ENCODE data around the gene IMP4. TPM values are rescaled to one million over a fixed set of nuclear protein-coding genes. Genes with fewer than 3 reads are reported as not detected.

The IMP4 gene
- total RNA-seq, 1 experiment from 2014 or later, result 89.2 TPM

DNA sequence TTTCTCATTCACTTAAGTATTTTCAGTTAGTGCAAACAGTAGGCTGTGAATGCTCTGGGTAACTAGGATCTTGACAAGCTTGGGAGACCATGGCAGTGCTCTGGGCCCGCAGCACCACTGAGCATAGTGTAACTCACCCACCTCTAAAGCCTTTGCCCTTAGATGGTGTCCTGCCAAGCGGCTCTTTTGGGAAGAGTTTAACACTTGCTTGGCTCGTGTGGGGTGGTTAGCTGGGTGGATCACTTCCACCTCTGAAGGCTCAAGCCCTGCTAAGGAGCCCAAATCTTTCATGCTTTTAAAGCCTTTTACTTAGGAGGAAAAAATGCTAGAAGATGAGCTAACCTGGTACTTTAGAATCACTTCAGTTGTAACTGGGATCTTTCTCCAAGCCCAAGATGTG lies 47.1 kb downstream of the IMP4 start (continued):
- TF ChIP-seq, protein P1, sequence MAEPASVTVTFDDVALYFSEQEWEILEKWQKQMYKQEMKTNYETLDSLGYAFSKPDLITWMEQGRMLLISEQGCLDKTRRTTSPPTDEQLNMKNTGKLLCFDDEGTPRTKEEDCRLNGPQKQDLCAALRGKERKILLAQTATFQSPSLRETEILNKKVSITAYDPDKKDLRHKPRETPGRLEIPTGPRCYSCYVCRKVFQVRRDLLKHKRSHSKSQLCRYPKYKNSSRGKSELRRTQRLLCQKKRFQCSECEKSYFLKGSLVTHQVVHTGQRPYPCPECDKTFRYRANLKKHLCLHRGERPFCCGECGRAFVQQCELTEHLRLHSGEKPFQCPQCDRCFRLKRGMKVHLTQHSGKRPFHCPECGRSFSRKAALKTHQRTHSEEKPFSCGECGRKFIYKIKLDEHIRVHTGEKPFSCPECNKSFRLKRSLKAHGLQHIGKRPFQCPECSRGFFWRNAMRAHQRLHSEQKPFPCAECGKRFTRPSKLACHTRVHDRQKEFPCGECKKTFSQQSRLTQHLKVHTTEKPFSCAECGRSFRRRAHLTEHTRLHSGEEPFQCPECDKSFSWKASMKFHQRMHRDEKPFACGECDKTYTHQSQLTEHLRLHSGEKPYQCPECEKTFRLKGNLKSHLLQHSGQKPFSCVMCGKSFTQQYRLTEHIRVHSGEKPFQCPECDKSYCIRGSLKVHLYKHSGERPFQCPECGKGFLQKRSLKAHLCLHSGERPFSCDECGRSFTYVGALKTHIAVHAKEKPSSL (CRISPR knock-in tag; conservative IDR thresholded peaks at IDR 0.05), result no peak
- TF ChIP-seq ZMAT4 (CRISPR knock-in tag; IDR thresholded peaks at IDR 0.05), result no peak

DNA sequence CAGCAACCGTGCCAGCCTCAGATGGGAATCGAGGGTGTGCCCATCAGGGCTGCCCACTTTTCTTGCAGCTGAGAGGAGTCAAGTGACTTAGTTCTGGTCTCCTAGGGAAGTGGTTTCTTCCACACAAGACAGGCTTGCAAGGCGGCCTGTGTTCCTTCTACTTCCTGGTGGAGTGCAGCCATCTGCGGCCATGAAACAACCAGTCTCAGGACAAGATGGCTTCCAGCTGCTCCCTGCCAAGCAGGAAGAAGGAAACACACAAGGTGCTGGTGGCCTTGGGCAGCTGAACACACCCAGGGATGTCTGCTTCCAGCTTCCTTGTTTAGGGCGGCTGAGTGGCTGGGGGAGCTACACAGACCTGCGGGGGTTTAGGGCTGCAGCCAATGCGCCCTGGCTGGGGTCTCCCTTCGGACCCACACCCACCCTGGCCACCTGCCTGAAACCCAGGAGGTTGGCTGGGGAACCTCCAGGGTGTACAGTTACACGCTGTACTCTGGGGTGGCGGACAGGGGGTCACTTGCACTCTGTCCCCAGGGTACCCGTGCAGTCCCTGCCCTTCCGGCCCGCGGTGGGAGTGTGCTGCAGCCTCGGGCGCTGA lies 47.9 kb downstream of the IMP4 start:
- DNase-seq (ENCODE audit: low spot score), result no peak
- POLR2A ChIA-PET, result interaction anchor here (1.0 kb wide), 1 partner anchor 49 kb away, joined by 3 read pairs; a partner anchor contains a TSS
- Mint-ChIP-seq H3K4me3 (peak overlapping the region; percentile 79), H3K27me3 (ENCODE audit: low read depth) (peaks cover 21% of the 10 kb centered on the region), H3K27ac (no peak overlapping the region), H3K36me3 (no peaks in the 10 kb centered on the region), H3K9me3 (peaks cover 3% of the 10 kb centered on the region; the same call in 1 of the 2 replicates), H3K4me1 (peaks cover 29% of the 10 kb centered on the region)
- no peak for ATAC-seq
- TF ChIP-seq, protein P2, sequence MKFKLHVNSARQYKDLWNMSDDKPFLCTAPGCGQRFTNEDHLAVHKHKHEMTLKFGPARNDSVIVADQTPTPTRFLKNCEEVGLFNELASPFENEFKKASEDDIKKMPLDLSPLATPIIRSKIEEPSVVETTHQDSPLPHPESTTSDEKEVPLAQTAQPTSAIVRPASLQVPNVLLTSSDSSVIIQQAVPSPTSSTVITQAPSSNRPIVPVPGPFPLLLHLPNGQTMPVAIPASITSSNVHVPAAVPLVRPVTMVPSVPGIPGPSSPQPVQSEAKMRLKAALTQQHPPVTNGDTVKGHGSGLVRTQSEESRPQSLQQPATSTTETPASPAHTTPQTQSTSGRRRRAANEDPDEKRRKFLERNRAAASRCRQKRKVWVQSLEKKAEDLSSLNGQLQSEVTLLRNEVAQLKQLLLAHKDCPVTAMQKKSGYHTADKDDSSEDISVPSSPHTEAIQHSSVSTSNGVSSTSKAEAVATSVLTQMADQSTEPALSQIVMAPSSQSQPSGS (CRISPR knock-in tag; IDR thresholded peaks at IDR 0.05; ENCODE audit: borderline replicate concordance, low read depth), result no peak
- TF ChIP-seq IRF2 (CRISPR knock-in tag; IDR thresholded peaks at IDR 0.05; ENCODE audit: borderline replicate concordance, low read depth), result no peak
- no peak for TF ChIP-seq HMGXB4 (CRISPR knock-in tag; IDR thresholded peaks at IDR 0.05)
- TF ChIP-seq, protein P3, sequence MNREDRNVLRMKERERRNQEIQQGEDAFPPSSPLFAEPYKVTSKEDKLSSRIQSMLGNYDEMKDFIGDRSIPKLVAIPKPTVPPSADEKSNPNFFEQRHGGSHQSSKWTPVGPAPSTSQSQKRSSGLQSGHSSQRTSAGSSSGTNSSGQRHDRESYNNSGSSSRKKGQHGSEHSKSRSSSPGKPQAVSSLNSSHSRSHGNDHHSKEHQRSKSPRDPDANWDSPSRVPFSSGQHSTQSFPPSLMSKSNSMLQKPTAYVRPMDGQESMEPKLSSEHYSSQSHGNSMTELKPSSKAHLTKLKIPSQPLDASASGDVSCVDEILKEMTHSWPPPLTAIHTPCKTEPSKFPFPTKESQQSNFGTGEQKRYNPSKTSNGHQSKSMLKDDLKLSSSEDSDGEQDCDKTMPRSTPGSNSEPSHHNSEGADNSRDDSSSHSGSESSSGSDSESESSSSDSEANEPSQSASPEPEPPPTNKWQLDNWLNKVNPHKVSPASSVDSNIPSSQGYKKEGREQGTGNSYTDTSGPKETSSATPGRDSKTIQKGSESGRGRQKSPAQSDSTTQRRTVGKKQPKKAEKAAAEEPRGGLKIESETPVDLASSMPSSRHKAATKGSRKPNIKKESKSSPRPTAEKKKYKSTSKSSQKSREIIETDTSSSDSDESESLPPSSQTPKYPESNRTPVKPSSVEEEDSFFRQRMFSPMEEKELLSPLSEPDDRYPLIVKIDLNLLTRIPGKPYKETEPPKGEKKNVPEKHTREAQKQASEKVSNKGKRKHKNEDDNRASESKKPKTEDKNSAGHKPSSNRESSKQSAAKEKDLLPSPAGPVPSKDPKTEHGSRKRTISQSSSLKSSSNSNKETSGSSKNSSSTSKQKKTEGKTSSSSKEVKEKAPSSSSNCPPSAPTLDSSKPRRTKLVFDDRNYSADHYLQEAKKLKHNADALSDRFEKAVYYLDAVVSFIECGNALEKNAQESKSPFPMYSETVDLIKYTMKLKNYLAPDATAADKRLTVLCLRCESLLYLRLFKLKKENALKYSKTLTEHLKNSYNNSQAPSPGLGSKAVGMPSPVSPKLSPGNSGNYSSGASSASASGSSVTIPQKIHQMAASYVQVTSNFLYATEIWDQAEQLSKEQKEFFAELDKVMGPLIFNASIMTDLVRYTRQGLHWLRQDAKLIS (CRISPR knock-in tag; IDR thresholded peaks at IDR 0.05; ENCODE audit: borderline replicate concordance), result no peak
- no peak for TF ChIP-seq SMAD4 (CRISPR knock-in tag; IDR thresholded peaks at IDR 0.05)
- no peak for TF ChIP-seq FOXP1 (CRISPR knock-in tag; IDR thresholded peaks at IDR 0.05; ENCODE audit: borderline replicate concordance)
- no peak for TF ChIP-seq NFATC4 (CRISPR knock-in tag; IDR thresholded peaks at IDR 0.05)
- no peak for TF ChIP-seq CTCF (IDR thresholded peaks at IDR 0.05)
- no peak for TF ChIP-seq GRHL2 (CRISPR knock-in tag; IDR thresholded peaks at IDR 0.05; ENCODE audit: insufficient replicate concordance, severe bottlenecking)
- TF ChIP-seq ETV6 (CRISPR knock-in tag; IDR thresholded peaks at IDR 0.05), result no peak
- TF ChIP-seq, protein P4, sequence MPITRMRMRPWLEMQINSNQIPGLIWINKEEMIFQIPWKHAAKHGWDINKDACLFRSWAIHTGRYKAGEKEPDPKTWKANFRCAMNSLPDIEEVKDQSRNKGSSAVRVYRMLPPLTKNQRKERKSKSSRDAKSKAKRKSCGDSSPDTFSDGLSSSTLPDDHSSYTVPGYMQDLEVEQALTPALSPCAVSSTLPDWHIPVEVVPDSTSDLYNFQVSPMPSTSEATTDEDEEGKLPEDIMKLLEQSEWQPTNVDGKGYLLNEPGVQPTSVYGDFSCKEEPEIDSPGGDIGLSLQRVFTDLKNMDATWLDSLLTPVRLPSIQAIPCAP (CRISPR knock-in tag; IDR thresholded peaks at IDR 0.05), result no peak
- no peak for TF ChIP-seq CBFB (CRISPR knock-in tag; IDR thresholded peaks at IDR 0.05; ENCODE audit: low read depth)
- no peak for TF ChIP-seq ZNF671 (CRISPR knock-in tag; IDR thresholded peaks at IDR 0.05)
- TF ChIP-seq ZNF263 (CRISPR knock-in tag; IDR thresholded peaks at IDR 0.05; ENCODE audit: low read depth), result no peak
- TF ChIP-seq CREB1 (CRISPR knock-in tag; IDR thresholded peaks at IDR 0.05), result no peak
- CTCF ChIA-PET, result interaction anchor here (1.1 to 1.9 kb wide), 2 partner anchors 9 to 18 kb away, joined by 3 to 6 read pairs; no protein-coding TSS in a partner anchor

All from WTC11 (cell line).